DMS79 treated with DMSO at 0.1 percent for 48 hours (cell line): ENCODE results near the gene CAMTA1.
"Not testable (repeated sequence)": the region's sequence is repeated elsewhere in the genome, so short reads cannot be mapped to it uniquely, and the experiment has no call there.

Experiments used
- DNase-seq: peaks from one replicate; lab custom pipeline; 2025; lab: John Stamatoyannopoulos, UW

Gene CAMTA1

DNA sequence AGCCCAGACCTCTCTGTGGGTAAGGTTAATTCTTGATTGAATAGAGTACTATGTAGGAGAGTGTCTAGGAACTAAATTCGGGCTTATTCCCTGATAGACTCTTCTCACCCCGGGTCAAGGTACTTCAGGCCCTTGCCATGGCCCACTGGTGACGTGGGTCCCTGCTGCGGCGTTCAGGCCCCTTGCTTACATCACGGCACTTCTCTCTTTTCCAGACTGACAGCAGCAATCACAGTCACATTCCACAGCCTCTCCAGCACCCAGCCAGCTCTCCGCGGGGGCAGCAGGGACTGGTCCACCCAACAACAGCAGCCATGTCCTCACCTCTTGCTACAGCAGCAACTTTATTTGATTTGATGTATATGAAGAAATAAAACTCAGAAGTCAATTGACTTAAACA is 584.6 kb downstream of the CAMTA1 start:
- DNase-seq = no peak

DNA sequence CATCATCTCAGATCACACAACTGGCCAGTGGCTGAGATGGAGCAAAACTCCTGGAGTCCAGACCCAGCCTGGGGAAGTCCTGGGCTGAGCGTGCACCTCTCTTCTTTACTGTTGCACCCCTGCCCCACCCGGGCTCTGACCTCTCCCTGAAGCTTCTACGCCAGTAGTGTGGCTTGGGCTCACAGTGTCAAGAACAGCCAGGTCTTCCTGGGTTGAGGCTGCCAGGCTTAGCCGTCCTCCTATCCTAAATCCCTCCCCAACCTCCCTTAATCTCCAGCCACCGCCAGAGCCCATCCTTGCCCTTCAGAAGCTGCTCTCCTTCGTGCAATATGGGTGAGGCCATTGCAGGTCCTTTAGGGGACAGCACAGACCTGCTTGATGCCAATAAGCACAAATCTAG is 586.7 kb downstream of the CAMTA1 start:
- no peak for DNase-seq

DNA sequence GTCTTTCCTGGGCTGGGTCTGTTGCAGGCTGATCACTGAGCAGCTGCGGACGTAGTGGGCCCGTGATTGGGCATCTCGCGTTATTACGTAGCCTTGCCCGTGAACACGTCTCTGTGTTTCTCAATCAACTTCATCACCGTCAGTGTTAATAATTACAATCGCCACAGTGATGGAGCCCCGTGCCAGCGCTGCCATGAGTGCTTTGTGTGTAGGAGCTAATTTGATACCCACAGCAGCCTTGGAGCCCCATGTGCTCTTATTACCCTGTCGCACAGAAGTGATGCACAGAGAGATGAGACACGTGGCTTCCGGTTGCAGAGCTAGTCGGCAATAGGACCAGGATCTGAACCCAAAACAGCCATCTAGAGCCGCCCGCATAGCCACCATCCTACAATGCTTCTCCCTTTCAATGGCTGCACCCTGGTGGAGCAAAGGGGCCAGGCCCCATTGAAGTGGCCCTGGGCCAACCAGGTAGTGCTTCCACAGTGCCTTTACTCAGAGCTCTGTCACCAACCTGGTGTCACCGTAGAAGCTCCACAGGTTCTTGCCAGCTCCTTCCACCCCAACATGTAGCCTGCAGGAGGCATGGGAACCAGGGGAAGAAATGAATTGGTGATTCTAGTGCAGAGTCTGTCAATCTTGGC is 587.3 kb downstream of the CAMTA1 start:
- no peak for DNase-seq

DNA sequence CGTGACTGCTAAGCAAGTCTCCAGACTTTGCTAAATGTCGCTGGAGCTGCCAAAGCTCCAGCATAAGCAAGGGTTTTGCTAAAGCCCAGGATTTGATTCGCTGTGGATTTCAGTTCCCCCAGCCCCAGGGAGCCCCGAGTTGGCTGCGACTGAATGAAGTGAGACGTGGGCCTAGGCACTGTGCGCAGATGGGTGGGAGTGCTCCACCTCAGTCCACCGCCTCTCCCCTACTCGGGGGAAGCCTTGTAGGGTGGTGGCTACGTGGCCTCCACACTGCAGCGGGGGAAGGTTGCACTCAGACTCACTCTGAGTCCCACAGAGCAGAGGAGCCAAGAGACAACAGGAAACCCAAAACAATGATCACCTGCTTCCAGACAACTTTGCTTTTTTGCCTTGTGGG is 588.0 kb downstream of the CAMTA1 start:
- DNase-seq = no peak

DNA sequence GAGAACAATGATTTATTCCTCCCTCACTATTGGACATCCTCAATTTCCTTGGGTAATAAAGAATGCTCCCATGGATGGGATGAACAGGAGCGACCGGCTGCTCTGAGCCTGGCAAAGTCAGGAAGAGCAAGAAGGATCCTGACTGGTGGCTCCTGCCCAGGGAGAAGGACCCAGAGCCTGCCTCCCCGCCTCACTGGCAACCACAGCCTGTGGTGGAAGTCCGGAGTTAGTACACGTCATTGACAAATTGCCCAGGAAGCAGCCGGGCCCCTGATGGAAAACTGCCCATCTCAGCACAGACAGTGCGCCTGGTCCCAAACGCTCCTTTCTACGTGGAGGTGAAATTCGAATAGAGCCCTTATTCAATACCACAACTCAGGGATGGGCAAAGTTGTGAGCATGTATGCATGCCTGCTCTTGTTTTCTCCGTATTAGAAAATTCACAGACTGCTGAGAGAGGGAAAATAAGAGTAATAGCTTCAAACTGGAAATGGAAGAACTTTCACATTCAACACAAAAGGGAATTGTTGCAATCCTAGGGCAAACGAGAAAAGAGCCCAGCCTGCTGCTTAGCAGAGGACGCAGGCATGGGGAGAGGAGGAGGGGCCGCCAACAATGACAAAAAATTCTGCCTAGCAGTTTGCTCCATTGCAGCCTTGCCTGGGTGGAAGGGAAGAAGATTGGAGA is 588.8 kb downstream of the CAMTA1 start:
- DNase-seq = no peak

DNA sequence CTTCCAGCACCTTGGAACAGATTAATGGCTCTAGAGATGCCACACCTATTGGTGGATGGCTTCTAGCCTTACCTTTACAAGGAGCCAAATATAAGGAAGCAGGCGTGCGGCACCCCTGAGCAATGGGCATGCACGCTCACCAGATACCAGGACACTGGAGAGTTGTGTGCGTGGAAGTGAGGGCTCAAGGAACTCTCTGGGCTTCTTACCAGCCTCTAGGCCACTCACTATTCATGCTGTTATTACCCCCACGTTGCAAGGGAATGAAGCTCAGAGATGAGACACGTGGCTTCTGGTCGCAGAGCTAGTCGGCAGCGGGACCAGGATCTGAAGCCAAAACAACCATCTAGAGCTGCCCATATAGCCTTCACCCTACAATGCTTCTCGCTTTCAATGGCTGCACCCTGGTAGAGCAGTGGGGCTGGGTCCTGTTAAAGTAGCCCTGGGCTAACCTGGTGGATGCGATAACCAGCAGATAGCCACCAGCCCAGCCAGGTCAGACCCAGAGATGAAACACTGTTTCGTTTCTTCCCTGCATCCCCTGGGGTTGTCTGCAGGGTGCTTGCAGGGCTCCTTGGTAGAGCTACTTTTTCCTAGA is 589.4 kb downstream of the CAMTA1 start:
- DNase-seq = no peak

DNA sequence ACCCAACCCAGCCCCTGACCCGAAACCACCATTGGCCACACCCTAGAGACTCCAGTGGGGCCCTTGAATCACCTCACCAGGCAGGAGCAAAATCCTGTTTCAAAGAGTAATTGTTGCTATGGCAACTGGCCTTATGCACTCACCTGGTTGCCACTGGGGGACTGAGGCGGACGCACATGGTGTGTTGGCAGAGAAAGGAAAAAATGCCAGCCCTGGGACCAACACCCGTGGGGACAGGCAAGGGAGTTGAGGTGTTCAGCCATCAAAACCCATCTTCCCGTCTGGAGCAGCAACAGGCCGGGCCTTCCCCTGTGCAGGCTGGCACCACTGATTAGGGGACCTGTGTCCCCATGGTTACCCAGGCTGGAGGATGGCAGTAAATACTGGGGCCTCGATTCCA is 590.1 kb downstream of the CAMTA1 start:
- DNase-seq = peak; percentile 66

DNA sequence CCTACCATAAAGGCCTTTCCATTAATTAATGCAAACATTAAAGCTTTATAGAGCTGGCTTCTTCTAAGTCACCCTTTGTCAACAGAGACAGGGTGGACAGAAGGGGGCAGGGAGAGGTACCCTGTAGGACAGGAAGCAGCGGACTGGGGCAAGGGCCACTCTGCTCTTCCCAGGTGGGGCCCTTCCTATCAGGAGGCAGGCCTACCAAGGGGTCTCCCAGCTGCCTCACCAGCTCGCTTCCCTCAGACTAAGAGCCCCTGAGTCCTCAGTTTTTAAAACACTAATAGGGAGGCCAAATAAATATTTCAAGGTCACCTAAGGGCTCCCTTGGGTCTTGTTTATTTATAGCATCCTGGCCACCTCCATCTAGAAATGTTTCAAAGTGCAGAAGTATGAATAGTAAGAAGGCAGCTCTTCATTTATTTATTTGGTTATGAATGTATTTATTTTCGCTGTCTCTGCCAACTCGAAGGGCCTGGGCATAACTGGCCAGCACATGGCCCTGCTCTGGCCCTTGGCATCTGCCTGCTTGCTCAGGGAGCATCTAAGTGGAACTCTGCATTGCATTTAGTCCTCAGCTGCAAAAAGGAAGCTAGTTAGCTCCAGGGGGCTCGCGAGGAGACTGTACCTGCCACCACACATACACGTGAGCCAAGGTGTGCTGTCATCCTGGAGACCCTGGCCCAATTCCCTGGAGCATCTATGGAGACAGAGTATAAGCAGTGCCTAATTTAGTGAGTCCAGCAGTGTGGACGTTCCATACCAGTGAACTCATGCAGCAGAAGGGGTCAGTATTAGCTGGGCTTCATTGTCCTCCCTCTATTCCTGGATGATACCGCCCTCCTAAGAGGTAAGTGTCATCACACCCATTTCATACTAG is 590.8 kb downstream of the CAMTA1 start:
- DNase-seq = no peak

DNA sequence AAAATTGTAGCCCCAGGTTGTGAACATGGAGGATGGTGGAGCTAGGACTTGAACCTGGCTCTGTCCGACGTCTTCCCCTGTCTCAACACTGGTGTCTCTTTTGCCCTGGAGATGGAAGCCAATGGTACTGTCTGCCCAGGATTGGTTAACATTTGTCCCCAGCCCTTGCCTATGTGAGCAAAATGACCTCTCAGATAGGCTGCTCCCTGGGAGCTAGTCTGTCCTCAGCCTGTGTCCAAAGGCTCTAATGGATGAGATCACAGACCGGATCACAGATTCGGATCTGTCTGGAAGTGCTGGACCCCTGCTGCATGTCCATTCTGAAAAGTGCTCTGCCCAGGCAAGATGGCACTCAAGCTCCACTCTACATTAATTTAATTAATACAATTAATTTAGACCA is 591.4 kb downstream of the CAMTA1 start:
- no peak for DNase-seq

DNA sequence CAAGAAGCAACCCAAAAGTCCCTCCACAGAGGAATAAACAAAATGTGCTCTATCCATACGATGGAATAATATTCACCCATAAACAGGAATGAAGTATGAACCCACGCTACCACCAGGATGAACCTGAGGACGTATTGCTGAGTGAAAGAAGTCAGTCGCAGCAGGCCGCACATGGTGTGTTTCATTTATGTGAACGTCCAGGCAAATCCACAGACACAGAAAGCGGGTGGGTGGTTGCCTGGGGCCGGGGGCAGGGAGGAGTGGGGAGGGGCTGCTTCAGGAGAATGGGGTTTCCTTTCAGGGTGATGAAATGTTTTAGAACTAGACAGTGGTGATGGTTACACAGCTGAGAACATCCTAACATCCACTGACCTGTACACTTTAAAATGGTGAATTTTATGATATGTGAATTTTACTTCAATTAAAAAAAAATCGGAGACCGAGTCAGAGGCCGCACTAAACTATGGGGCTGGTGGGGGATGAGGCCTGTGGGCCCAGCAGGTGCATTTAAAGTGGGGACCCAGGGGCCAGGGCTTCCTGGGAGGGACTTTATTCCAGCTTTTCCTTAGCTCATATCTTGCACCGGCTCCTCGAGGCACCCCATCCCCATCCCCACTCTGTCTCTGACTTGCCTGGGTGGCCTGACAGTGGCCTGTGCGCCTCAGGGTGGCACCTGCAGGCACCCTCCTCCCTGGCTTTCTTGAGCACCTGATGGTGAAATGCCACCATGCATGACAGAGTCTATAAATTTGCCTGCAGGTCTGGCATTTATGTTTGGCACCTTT is 593.3 kb downstream of the CAMTA1 start:
- peak; percentile 87 for DNase-seq

DNA sequence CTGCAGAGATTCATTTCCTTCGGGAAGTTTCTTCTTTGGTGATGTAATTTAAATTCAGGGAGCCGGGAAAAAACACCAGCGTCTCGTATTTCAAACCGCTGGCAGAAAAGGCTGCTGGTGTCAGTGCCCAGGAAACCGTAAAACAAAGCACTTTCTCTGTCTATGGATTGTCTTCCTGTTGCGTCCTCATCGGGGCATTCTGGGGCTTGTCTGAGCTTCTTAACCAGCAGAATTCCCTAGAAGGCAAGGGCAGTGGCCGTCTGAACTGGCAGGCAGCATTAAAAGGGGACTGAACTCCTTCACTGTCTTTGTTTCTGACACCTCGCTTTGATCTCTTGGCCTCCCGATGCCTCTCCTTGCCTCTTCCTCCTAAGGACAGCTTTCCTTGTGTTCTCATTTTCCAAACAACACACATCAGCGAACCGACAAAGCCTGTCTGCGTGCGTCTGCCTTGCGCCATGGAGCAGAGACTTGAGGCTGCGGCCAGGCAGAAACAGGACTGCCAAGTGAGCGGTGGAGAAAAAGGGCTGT is 594.3 kb downstream of the CAMTA1 start:
- peak; percentile 94 for DNase-seq

DNA sequence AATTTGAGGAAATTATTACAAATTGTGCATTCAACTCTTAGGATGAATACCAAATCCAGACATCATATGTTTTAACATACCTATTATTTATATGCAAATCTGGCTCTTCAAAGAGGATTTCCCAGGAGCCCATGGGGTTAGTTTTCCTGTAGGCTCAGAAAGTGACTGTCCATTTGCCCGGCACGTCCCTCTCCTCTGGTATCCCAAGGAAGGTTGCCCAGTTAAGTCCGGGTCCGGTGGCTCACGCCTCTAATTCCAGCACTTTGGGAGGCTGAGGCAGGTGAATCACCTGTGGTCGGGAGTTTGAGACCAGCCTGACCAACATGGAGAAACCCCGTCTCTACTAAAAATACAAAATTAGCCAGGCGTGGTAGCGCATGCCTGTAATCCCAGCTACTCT is 594.8 kb downstream of the CAMTA1 start:
- DNase-seq = peak; percentile 82

DNA sequence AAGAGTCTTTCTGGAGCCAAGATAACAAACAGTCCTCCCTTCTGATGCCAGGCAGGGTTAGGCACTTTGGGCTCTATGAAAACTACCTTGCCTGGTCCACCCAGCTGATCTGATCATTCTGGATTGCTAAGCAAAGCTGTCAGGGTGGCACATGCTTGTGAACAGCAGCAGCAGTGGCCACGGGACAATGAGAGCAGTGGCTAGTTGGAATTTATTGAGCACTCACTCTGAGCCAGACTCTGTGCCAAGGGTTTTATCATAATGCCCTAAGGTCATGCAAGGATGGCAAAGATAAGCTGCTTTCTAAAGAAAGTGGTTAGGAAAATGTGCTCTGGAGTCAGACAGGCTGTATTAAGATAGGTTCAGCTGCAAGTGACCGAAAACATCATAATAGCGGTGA is 595.5 kb downstream of the CAMTA1 start:
- peak; percentile 97 for DNase-seq

DNA sequence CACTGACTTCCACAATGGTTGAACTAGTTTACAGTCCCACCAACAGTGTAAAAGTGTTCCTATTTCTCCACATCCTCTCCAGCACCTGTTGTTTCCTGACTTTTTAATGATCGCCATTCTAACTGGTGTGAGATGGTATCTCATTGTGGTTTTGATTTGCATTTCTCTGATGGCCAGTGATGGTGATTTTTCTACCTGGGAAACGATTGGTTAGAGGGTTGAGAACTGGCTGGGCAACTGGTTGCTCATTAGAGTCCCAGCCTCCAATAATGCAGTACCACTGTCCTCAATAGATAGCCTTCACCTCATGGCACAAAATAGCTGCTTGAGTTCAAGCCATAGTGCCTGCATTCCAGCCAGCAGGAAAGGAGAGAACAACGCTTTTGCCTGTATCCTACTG is 596.5 kb downstream of the CAMTA1 start:
- DNase-seq = not testable (repeated sequence)

DNA sequence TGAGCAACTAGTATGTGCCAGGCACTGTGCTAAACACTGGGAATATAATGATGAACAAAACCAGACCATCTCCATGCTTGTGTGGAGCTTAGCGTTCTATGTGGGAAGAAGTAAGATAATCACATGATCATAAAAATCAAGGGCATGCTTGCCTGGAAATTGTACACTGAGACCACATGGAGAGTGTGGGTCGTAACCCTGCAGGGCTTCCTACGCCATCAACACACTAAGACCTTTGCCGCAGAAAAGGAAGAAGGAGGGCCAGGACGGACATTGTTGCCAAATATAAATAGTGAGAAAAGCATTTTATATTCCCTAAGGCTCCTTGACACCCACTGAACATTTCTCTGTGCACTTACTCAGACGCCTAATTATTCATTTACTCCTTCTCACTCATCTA is 597.7 kb downstream of the CAMTA1 start:
- no peak for DNase-seq

DNA sequence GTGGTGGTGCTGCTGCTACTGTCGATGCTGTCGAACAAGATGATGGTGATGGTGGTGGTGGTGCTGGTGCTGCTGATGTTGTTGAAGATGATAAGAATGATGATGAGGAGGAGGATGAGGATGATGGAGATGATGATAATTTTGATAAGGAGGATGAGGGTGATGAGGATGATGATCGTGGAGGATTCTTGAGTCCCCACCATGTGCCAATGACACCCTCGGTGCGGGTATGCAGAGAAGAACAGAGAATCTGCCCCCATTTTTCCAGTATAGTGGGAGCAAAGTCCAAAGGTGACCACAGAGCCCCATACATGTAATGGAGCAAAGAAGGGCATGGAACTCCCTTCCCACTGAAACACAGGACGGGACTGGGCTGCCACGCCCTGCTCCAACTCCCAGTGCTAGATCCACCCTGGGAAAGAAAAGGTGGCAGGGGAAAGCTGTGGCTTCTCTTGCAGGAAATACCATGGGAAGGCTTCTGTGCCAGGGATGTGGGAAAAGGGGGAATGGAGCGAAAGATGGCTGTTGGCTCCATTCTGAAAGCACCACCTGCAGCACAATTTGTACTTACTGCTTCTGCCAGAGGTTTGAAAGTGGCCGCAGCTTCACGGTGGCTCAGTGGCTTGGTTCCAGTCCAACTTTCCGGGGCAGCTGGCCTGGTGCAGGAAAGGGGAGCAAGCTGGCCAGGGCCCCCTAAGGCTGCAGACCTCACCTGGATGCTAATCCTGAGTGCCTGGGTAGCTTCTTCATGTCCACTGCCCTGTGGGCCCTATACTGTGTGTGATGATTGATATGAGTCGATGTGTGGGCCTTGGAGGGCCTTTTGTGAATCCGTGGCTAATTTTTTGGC is 598.6 kb downstream of the CAMTA1 start:
- peak; percentile 79 for DNase-seq

DNA sequence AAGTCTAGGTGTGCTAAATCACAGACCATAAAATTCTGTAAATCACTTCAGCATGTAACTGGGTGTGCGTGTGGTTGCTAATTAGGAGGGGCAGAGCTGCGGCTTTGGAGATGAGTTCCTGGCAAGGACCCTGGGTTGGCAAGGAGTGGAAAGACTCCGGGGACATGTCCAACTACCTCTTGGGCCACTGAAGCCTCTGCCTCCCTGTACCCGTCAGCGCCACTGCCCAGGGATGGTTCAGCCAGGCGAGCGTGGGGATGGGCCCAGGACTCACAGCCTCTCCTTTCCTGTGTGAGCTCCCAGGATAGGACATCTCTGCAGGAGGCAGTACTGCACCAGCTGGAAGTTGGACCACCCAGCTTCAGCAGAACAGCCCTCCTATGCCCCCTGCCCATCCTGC is 599.4 kb downstream of the CAMTA1 start:
- no peak for DNase-seq

DNA sequence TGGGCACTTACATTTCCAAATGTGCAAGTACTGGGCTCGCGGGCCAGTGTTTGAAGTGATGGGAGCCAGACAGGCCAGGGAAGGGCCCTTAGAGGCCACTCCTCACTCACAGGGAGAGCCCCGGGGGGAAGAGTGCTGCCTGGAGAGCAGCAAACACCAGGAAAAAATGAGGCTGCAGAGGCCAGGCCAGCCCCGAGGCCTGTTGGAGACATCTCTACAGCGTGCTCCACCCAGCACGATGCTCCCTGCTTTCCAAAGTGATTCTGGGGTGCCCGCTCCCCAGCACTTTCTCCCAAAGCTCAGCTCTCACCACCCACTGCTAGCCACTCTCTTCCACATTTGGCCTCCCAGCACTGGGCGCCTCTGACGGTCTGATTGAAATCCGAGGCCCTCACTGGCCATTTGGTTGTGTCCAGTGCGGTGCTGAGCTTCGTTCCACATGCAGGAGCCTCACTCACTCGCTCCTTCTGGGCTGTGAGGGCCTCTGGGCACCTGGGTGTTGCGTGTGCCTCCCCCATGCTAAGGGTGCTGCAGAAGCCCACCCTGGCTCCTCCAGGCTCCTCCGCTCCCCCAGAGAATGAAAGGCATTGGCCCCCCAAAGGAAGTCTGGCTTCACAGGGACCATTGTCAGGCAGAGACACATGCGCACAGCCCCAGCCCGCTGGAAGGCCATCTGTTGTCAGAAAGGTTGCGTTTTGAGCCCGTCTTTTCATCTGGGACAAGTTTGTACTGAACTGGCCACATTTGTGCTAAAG is 600.4 kb downstream of the CAMTA1 start:
- DNase-seq = peak; percentile 72

DNA sequence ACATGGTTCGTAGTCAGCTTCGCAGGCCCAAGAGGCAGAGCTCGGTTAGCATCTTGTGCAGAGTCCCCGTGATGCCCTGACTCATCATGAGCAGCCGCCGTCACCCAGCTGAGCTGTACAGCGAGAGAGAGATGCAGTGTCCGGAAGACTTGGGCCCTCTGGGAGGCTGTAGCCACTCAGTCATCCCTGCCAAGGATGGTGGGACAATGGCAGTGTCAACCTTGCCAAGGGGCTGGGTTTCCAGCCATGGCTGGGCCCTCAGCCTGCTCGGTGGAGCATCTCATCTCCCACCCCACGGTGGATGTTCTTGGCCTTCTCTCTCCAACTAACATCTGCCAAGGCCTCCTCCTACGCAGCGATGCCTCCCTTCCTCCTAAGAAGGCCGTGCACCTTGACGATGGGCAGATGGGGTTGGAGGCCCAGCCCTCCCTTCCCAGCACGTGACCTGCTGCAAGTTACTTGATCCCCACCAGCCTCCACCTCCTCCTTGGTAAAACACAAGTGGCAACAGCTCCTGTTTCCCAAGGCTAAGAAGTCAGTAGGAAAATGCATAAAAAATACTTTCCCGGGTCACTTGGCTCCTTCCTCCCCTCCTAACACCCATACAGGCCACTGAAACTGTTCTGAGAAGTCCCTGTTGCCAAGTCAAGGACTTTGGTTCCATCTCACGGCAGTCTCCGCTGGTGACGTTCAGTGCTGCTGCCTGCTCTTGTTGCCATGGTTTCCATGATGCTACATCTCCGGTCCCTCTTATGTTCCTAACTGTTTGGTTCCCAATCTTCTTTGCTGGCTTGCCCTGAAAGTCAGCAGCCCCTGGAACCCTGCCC is 601.2 kb downstream of the CAMTA1 start:
- peak; percentile 57 for DNase-seq
